Temporal lobe (tissue), 2 donors: ENCODE results near the gene SEMA3E. TPM values are rescaled to one million over a fixed set of nuclear protein-coding genes. Genes with fewer than 3 reads are reported as not detected.

ENCODE experiments used
- small RNA-seq: library from RNA; depleted of rRNA; stranded (forward); fragments of <200 nt; gene quantifications from one replicate; pipeline ENCODE3, GENCODE V24; 2014; ENCODE audit warnings: low replicate concordance
- total RNA-seq: library from RNA; depleted of rRNA; stranded (reverse); fragments of >200 nt; gene quantifications from one replicate; pipeline ENCODE4 v1.2.3, GENCODE V29; 2014

The SEMA3E gene
- total RNA-seq, 1 donor from 2014 or later, result 36.9 TPM

Small RNA genes within 50 kb of the gene (small RNA-seq; reads per million reads assigned to genes)
- not detected for gene AC079987.1
